IMR-90 (cell line): ENCODE results near the gene HADHA. TPM values are rescaled to one million over a fixed set of nuclear protein-coding genes. Genes with fewer than 3 reads are reported as not detected.

Experiments
- ATAC-seq: fragments of 200-7000 bp; cut with Tn5 transposase; 2 replicates; pipeline ENCODE4 v1.9.1; 2020; ENCODE audit warnings: low read depth, mild to moderate bottlenecking, moderate library complexity
- BruUV-seq: library from RNA; stranded (reverse); fragments of 400-500 nt; replicated peaks from 2 replicates; lab custom pipeline; 2021; lab: Mats Ljungman, UMichigan
- CTCF ChIA-PET: fragments of 300-600 bp; formaldehyde crosslinking; extraction: SDS; loops from one replicate; lab custom pipeline; 2021; ENCODE audit warnings: antibody characterized with exemption; lab: Yijun Ruan, JAX
- POLR2A ChIA-PET: fragments of 300-600 bp; sonication (Branson Sonifier 250); formaldehyde crosslinking; loops from one replicate; lab custom pipeline; 2022; ENCODE audit warnings: antibody characterized with exemption; ENCODE audit not compliant: unreplicated experiment; lab: Charles Lee
- DNase-seq: peaks from one replicate; pipeline ENCODE4 v3.0.0; 2013
- H2AFZ ChIP-seq: replicated peaks from 2 replicates; pipeline ENCODE3; 2013; ENCODE audit warnings: low read length, mild to moderate bottlenecking; ENCODE audit not compliant: poor library complexity
- H2AK5ac ChIP-seq: 2 replicates; pipeline ENCODE4 v1.6.1; 2013; ENCODE audit warnings: low read depth, low read length, inconsistent platforms
- H2AK9ac ChIP-seq: replicated peaks from 2 replicates; pipeline ENCODE3; 2013; ENCODE audit warnings: mild to moderate bottlenecking, low read depth, low read length, moderate library complexity; ENCODE audit not compliant: poor library complexity
- H2BK120ac ChIP-seq: 2 replicates; pipeline ENCODE4 v1.6.1; 2013; ENCODE audit warnings: low read depth, low read length, inconsistent platforms
- H2BK15ac ChIP-seq: 3 replicates; pipeline ENCODE4 v1.6.1; 2013; ENCODE audit warnings: low read depth, low read length, inconsistent platforms
- H2BK20ac ChIP-seq: 2 replicates; pipeline ENCODE4 v1.6.1; 2013; ENCODE audit warnings: low read depth, mild to moderate bottlenecking, inconsistent platforms, low read length, moderate library complexity
- H2BK5ac ChIP-seq: 2 replicates; pipeline ENCODE4 v1.6.1; 2013; ENCODE audit warnings: mild to moderate bottlenecking, low read depth, low read length, inconsistent platforms; ENCODE audit not compliant: poor library complexity, severe bottlenecking
- H3K14ac ChIP-seq: replicated peaks from 2 replicates; pipeline ENCODE4 v1.6.1; 2013; ENCODE audit warnings: low read depth, low read length, inconsistent platforms
- H3K18ac ChIP-seq: 2 replicates; pipeline ENCODE4 v1.6.1; 2013; ENCODE audit warnings: low read depth, low read length, control low read depth
- H3K23ac ChIP-seq: 2 replicates; pipeline ENCODE4 v1.6.1; 2013; ENCODE audit warnings: low read depth, low read length, inconsistent platforms
- H3K27ac ChIP-seq: 2 replicates; pipeline ENCODE4 v1.5.1; 2013; ENCODE audit warnings: mild to moderate bottlenecking, control low read depth, low read length; ENCODE audit not compliant: insufficient read depth
- H3K27me3 ChIP-seq: 2 replicates; pipeline ENCODE4 v1.6.1; 2013; ENCODE audit warnings: low read length; ENCODE audit not compliant: control insufficient read depth, insufficient read depth
- H3K36me3 ChIP-seq: 2 replicates; pipeline ENCODE4 v1.6.1; 2013; ENCODE audit warnings: low read length, mixed read lengths; ENCODE audit not compliant: control insufficient read depth, insufficient read depth
- H3K4ac ChIP-seq: 2 replicates; pipeline ENCODE4 v1.6.1; 2013; ENCODE audit warnings: low read depth, low read length, inconsistent platforms
- H3K4me1 ChIP-seq: 2 replicates; pipeline ENCODE4 v1.6.1; 2013; ENCODE audit warnings: low read length, mixed read lengths; ENCODE audit not compliant: control insufficient read depth, insufficient read depth
- H3K4me2 ChIP-seq: 2 replicates; pipeline ENCODE4 v1.6.1; 2013; ENCODE audit warnings: low read depth, mild to moderate bottlenecking, control low read depth, low read length, moderate library complexity
- H3K4me3 ChIP-seq: 2 replicates; pipeline ENCODE4 v1.5.1; 2013; ENCODE audit warnings: low read depth, mild to moderate bottlenecking, control low read depth, low read length, moderate library complexity; ENCODE audit not compliant: insufficient read depth
- H3K56ac ChIP-seq: 2 replicates; pipeline ENCODE4 v1.6.1; 2013; ENCODE audit warnings: low read length, inconsistent platforms; ENCODE audit not compliant: insufficient read depth; ENCODE audit errors: extremely low read depth
- H3K79me1 ChIP-seq, 2 experiments: 2 replicates each; pipeline ENCODE4 v1.6.1; 2013; ENCODE audit warnings: low read length in 2 of 2, inconsistent platforms in 1 of 2, low read depth in 1 of 2
- H3K9ac ChIP-seq: 2 replicates; pipeline ENCODE4 v1.6.1; 2013; ENCODE audit warnings: low read depth, low read length, control low read depth
- H3K9me1 ChIP-seq: 2 replicates; pipeline ENCODE4 v1.6.1; 2013; ENCODE audit warnings: low read length, inconsistent platforms; ENCODE audit not compliant: insufficient read depth
- H3K9me3 ChIP-seq: 2 replicates; pipeline ENCODE4 v1.6.1; 2013; ENCODE audit warnings: low read length; ENCODE audit not compliant: control insufficient read depth, insufficient read depth
- H4K20me1 ChIP-seq: 2 replicates; pipeline ENCODE4 v1.6.1; 2013; ENCODE audit warnings: low read length, inconsistent platforms; ENCODE audit not compliant: insufficient read depth
- H4K5ac ChIP-seq: 2 replicates; pipeline ENCODE4 v1.6.1; 2013; ENCODE audit warnings: mild to moderate bottlenecking, low read depth, low read length, control low read depth
- H4K8ac ChIP-seq, 2 experiments: 2 replicates each; pipeline ENCODE4 v1.6.1; 2013; ENCODE audit warnings: low read depth in 2 of 2, low read length in 2 of 2, control low read depth in 1 of 2, inconsistent platforms in 1 of 2
- H4K91ac ChIP-seq: 2 replicates; pipeline ENCODE4 v1.6.1; 2013; ENCODE audit warnings: low read depth, low read length, inconsistent platforms; ENCODE audit not compliant: insufficient read depth
- BHLHE40 ChIP-seq: fragments of 150-350 bp; IDR thresholded peaks from 2 replicates; pipeline ENCODE4 v1.6.1; 2016; ENCODE audit warnings: mild to moderate bottlenecking, low read depth, low read length
- ELK1 ChIP-seq: fragments of 150-350 bp; IDR thresholded peaks from 2 replicates; pipeline ENCODE4 v1.6.1; 2016; ENCODE audit warnings: low read depth, mild to moderate bottlenecking, low read length, moderate library complexity, borderline replicate concordance
- MXI1 ChIP-seq: IDR thresholded peaks from 2 replicates; pipeline ENCODE4 v1.6.1; 2012; ENCODE audit warnings: low read depth, mild to moderate bottlenecking, low read length, moderate library complexity, borderline replicate concordance
- POLR2A ChIP-seq: IDR thresholded peaks from 2 replicates; pipeline ENCODE4 v1.6.1; 2012; ENCODE audit warnings: mild to moderate bottlenecking, low read depth, low read length
- RAD21 ChIP-seq: IDR thresholded peaks from 2 replicates; pipeline ENCODE4 v1.6.1; 2012; ENCODE audit warnings: low read length, improper control_type of control experiment
- USF2 ChIP-seq: fragments of 150-350 bp; IDR thresholded peaks from 2 replicates; pipeline ENCODE4 v1.6.1; 2017; ENCODE audit warnings: mild to moderate bottlenecking, antibody characterized with exemption, low read length, low read depth
- WGBS, 2 experiments: methylation state at CpG; one replicate each; pipeline versions ENCODE4 v1.1.5 to v1.1.7; 2013; ENCODE audit warnings: missing lambda C conversion rate in 2 of 2; ENCODE audit not compliant: insufficient read length in 1 of 2; ENCODE audit errors: extremely low coverage in 2 of 2; 5-methylcytosine and 5-hydroxymethylcytosine counted together
- dilution Hi-C: fragments of 300-500 bp; cut with HindIII; formaldehyde crosslinking; loops from one replicate; pipeline ENCODE4 v1.14.3; 2018; ENCODE audit warnings: low sequenced_read_pairs; ENCODE audit not compliant: unreplicated experiment
- in situ Hi-C: fragments of 300-500 bp; cut with MboI; formaldehyde crosslinking; loops from 3 replicates; pipeline ENCODE4 v1.14.3; 2019; ENCODE audit warnings: low sequenced_read_pairs, inconsistent platforms, mixed read lengths
- intact Hi-C: fragments of 100-400 bp; cut with micrococcal nuclease; formaldehyde crosslinking; loops from 2 replicates; pipeline ENCODE4 v1.10.0; 2022
- polyA plus RNA-seq, 3 experiments: library from polyadenylated mRNA; depleted of rRNA; stranded (reverse); fragments of >200 nt; gene quantifications; 2 replicates each; pipeline ENCODE4 v1.2.3, GENCODE V29; 2012; ENCODE audit warnings: low replicate concordance in 1 of 3
- total RNA-seq: library from RNA; depleted of rRNA; stranded (reverse); fragments of >200 nt; gene quantifications from 2 replicates; pipeline ENCODE4 v1.2.3, GENCODE V29; 2012

Gene HADHA
- total and polyA plus RNA-seq, 2 of the 4 experiments (the other 2 are of a cell fraction) = 52.7 to 111 TPM

GRCh38 chr2:26144031-26144430 is 100.4 kb downstream of the HADHA start:
- no TSS peak for BruUV-seq
- Histone ChIP-seq H2BK120ac (no peak overlapping the region), H4K5ac (no peak overlapping the region), H3K79me1 (no peaks in the 10 kb centered on the region), H2AFZ (no peak overlapping the region), H3K9me1 (peaks cover 7% of the 10 kb centered on the region; the same call in 1 of the 2 replicates), H3K9ac (no peak overlapping the region), H3K4me1 (no peaks in the 10 kb centered on the region), H2AK9ac (no peak overlapping the region), H3K4ac (no peak overlapping the region), H4K20me1 (no peaks in the 10 kb centered on the region; the same call in 1 of the 2 replicates), H2BK20ac (no peak overlapping the region), H3K14ac (no peak overlapping the region), H4K91ac (no peak overlapping the region), H3K27me3 (peaks cover 2% of the 10 kb centered on the region), H3K36me3 (no peaks in the 10 kb centered on the region), H3K4me2 (no peak overlapping the region), H3K18ac (no peak overlapping the region), H3K23ac (no peak overlapping the region), H3K4me3 (no peak overlapping the region), H3K56ac (no peak overlapping the region), H2BK5ac (no peak overlapping the region), H2AK5ac (no peak overlapping the region), H3K27ac (no peak overlapping the region), H3K9me3 (no peaks in the 10 kb centered on the region), H4K8ac (no peak overlapping the region), H2BK15ac (no peak overlapping the region)
- WGBS, 2 experiments = 85% methylated on average over 4 of the region's 7 CpGs; no CpG with 5 or more reads in 1 of the 2 experiments
- intact Hi-C loops = loop anchor here (2.0 kb wide), 1 partner anchor 291 kb away; no protein-coding TSS in a partner anchor
- ChIA-PET POLR2A (no interaction called here), CTCF (interaction anchor here (1.1 kb wide), 1 partner anchor 56 kb away, joined by 3 read pairs; no protein-coding TSS in a partner anchor)
- dilution Hi-C loops = no loop called here
- no peak for DNase-seq
- TF ChIP-seq USF2 = no peak
- no peak for TF ChIP-seq MXI1
- TF ChIP-seq RAD21 = no peak
- TF ChIP-seq ELK1 = no peak
- TF ChIP-seq POLR2A = no peak
- no peak for TF ChIP-seq BHLHE40
- no peak for ATAC-seq
- in situ Hi-C loops = loop anchor here (10.0 kb wide), 1 partner anchor 289 kb away; no protein-coding TSS in a partner anchor
